PC-3 (cell line): ENCODE measurements around the gene RGL3.

Experiments
- CTCF ChIP-seq: fragments of 300-600 bp; sonication (generic); conservative IDR thresholded peaks from 2 replicates; pipeline ENCODE4 v1.5.1; 2017; ENCODE audit warnings: antibody characterized with exemption, low read depth, mild to moderate bottlenecking, low read length
- EZH2 ChIP-seq: fragments of 300-600 bp; sonication (generic); IDR thresholded peaks from one replicate; pipeline ENCODE4 v1.6.1; 2017; ENCODE audit warnings: antibody characterized with exemption, mild to moderate bottlenecking, low read length; ENCODE audit not compliant: unreplicated experiment
- EZH2phosphoT487 ChIP-seq: fragments of 300-600 bp; sonication (generic); IDR thresholded peaks from 2 replicates; pipeline ENCODE4 v1.6.1; 2018; ENCODE audit warnings: mild to moderate bottlenecking, antibody characterized with exemption, low read length, borderline replicate concordance

GRCh38 chr19:11414544-11414943 lies 4.6 kb downstream of the RGL3 start:
- TF ChIP-seq CTCF (no peak), EZH2 (no peak), EZH2phosphoT487 (no peak)
